ENCODE data around the gene CLIP2. TPM values are rescaled to one million over a fixed set of nuclear protein-coding genes. Genes with fewer than 3 reads are reported as not detected.
"Not testable (repeated sequence)": the region's sequence is repeated elsewhere in the genome, so short reads cannot be mapped to it uniquely, and the experiment has no call there.

The CLIP2 gene
- total RNA-seq, 4 donors from 2014 or later: 25.5 to 44.3 (median 37.1) TPM

DNA sequence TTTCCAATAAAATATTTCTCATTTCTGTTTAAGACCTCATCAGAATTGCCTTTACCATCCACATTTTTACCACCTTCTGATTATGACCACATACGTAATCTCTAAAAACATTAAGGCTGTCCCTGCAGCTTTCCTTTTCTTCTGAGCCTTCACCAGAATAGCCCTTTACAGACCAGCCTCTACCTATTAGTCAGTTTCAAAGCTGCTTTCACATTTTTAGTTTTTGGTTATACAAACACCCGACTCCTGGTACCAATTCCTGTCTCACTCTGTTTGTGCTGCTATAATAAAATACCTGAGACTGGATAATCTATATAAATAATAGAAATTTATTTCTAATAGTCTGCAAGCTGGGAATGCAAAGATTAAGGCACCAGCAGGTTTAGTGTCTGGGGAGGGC, 149.1 kb downstream of the CLIP2 start:
- no peaks in the 10 kb centered on the region for H3K36me3 ChIP-seq
- TF ChIP-seq POLR2AphosphoS5 (IDR thresholded peaks at IDR 0.05) (no peak), POLR2A (IDR thresholded peaks at IDR 0.05; ENCODE audit: low read depth) (no peak), EP300 (IDR thresholded peaks at IDR 0.05) (no peak)
- TF ChIP-seq, protein P1, sequence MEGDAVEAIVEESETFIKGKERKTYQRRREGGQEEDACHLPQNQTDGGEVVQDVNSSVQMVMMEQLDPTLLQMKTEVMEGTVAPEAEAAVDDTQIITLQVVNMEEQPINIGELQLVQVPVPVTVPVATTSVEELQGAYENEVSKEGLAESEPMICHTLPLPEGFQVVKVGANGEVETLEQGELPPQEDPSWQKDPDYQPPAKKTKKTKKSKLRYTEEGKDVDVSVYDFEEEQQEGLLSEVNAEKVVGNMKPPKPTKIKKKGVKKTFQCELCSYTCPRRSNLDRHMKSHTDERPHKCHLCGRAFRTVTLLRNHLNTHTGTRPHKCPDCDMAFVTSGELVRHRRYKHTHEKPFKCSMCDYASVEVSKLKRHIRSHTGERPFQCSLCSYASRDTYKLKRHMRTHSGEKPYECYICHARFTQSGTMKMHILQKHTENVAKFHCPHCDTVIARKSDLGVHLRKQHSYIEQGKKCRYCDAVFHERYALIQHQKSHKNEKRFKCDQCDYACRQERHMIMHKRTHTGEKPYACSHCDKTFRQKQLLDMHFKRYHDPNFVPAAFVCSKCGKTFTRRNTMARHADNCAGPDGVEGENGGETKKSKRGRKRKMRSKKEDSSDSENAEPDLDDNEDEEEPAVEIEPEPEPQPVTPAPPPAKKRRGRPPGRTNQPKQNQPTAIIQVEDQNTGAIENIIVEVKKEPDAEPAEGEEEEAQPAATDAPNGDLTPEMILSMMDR (IDR thresholded peaks at IDR 0.05): no peak
- no peak overlapping the region for H3K27ac ChIP-seq (replicated peaks in 1 of 4)
- intact Hi-C loops (cut with DNase I): no loop called here
- WGBS: 97% methylated on average over 2 of the region's 2 CpGs
- H3K9me3 ChIP-seq: peaks cover 0 to 12% (median 8%) of the 10 kb centered on the region in 4 donors
- no peaks in the 10 kb centered on the region for H3K4me1 ChIP-seq
- H3K4me3 ChIP-seq: no peak overlapping the region
- DNase-seq (ENCODE audit: extremely low spot score): no peak
- no peaks in the 10 kb centered on the region for H3K27me3 ChIP-seq

DNA sequence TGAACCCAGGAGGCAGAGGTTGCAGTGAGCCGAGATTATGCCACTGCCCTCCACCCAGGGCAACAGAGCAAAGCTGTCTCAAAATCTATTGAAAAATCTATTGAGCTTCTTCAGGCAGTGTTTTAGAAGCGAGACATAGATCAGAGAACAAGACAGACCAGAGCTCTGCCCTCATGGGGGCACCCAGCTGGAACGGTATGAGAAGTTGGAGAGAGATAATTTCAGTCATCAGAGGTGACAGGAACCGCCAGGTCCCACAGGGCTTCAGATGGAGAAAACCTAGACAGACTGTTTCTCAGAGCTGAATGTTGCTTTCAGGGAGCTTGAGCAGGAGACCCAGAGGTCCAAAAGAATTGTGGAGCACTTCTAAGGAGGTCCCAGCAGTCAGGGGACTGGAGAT, 150.3 kb downstream of the CLIP2 start:
- H3K4me1 ChIP-seq: no peaks in the 10 kb centered on the region
- H3K27me3 ChIP-seq: no peaks in the 10 kb centered on the region
- H3K4me3 ChIP-seq: no peak overlapping the region
- TF ChIP-seq POLR2A (IDR thresholded peaks at IDR 0.05; ENCODE audit: low read depth): no peak
- TF ChIP-seq, protein P1 (IDR thresholded peaks at IDR 0.05): no peak
- no peak for TF ChIP-seq EP300 (IDR thresholded peaks at IDR 0.05)
- no peak for TF ChIP-seq POLR2AphosphoS5 (IDR thresholded peaks at IDR 0.05)
- H3K9me3 ChIP-seq: peaks cover 0 to 12% (median 8%) of the 10 kb centered on the region in 4 donors
- WGBS: 95% methylated on average over 4 of the region's 4 CpGs
- DNase-seq (ENCODE audit: extremely low spot score): no peak
- intact Hi-C loops (cut with DNase I): no loop called here
- no peak overlapping the region for H3K27ac ChIP-seq (replicated peaks in 1 of 4)
- H3K36me3 ChIP-seq: no peaks in the 10 kb centered on the region

GRCh38 chr7:74440143-74440542, 150.9 kb downstream of the CLIP2 start:
- H3K36me3 ChIP-seq; H3K4me3 ChIP-seq; H3K27ac ChIP-seq (replicated peaks in 1 of 4); H3K4me1 ChIP-seq; H3K27me3 ChIP-seq; DNase-seq (ENCODE audit: extremely low spot score): not testable (repeated sequence)
- intact Hi-C loops (cut with DNase I): loop anchor here (10.0 kb wide), 1 partner anchor 125 kb away; no protein-coding TSS in a partner anchor
- H3K9me3 ChIP-seq: peaks cover 0 to 12% (median 8%) of the 10 kb centered on the region in 4 donors
- WGBS: 98% methylated on average over 3 of the region's 3 CpGs

- Histone ChIP-seq H3K4me1 (no peaks in the 10 kb centered on the region), H3K27me3 (no peaks in the 10 kb centered on the region), H3K36me3 (no peaks in the 10 kb centered on the region), H3K9me3 (peaks cover 0 to 12% (median 8%) of the 10 kb centered on the region in 4 donors), H3K4me3 (no peak overlapping the region), H3K27ac (replicated peaks in 1 of 4) (no peak overlapping the region)
- 74% methylated on average over 8 of the region's 10 CpGs for WGBS
- TF ChIP-seq POLR2A (IDR thresholded peaks at IDR 0.05; ENCODE audit: low read depth) (no peak), POLR2AphosphoS5 (IDR thresholded peaks at IDR 0.05) (no peak), EP300 (IDR thresholded peaks at IDR 0.05) (no peak)
- TF ChIP-seq, protein P1 (IDR thresholded peaks at IDR 0.05): no peak
- DNase-seq (ENCODE audit: extremely low spot score): no peak
- intact Hi-C loops (cut with DNase I): loop anchor here (10.0 kb wide), 1 partner anchor 123 kb away; no protein-coding TSS in a partner anchor
These were observed 152.6 kb downstream of the CLIP2 start for GRCh38 chr7:74441801-74442200.

- no peak for TF ChIP-seq POLR2AphosphoS5 (IDR thresholded peaks at IDR 0.05)
- no peak for TF ChIP-seq POLR2A (IDR thresholded peaks at IDR 0.05; ENCODE audit: low read depth)
- TF ChIP-seq EP300 (IDR thresholded peaks at IDR 0.05): no peak
- TF ChIP-seq, protein P1 (IDR thresholded peaks at IDR 0.05): no peak
- Histone ChIP-seq H3K36me3 (no peaks in the 10 kb centered on the region), H3K9me3 (peaks cover 0 to 3% (median 1%) of the 10 kb centered on the region in 4 donors), H3K27me3 (no peaks in the 10 kb centered on the region), H3K4me3 (no peak overlapping the region), H3K27ac (replicated peaks in 1 of 4) (no peak overlapping the region), H3K4me1 (no peaks in the 10 kb centered on the region)
- no peak for DNase-seq (ENCODE audit: extremely low spot score)
- intact Hi-C loops (cut with DNase I): loop anchor here (10.0 kb wide), 1 partner anchor 121 kb away; no protein-coding TSS in a partner anchor
- WGBS: 81% methylated on average over 20 of the region's 21 CpGs
These were observed 154.5 kb downstream of the CLIP2 start for GRCh38 chr7:74443543-74444247.

Measured in esophagus muscularis mucosa (tissue), 4 donors.